Type B pancreatic cell (in vitro differentiated cells): ENCODE results near the gene PRELID3B. TPM values are rescaled to one million over a fixed set of nuclear protein-coding genes. Genes with fewer than 3 reads are reported as not detected.

Experiments
- DNase-seq: peaks from one replicate; pipeline ENCODE4 v3.0.0; 2021; ENCODE audit warnings: mixed read lengths; ENCODE audit not compliant: unreplicated experiment; ENCODE audit errors: extremely low spot score
- H3K27ac Mint-ChIP-seq: 2 replicates; pipeline ENCODE4 v1.8.0; 2021; ENCODE audit warnings: mild to moderate bottlenecking, mixed read lengths
- H3K27me3 Mint-ChIP-seq: 2 replicates; pipeline ENCODE4 v1.8.0; 2021; ENCODE audit warnings: mixed read lengths
- H3K36me3 Mint-ChIP-seq: 2 replicates; pipeline ENCODE4 v1.8.0; 2021; ENCODE audit warnings: mixed read lengths
- H3K4me1 Mint-ChIP-seq: one replicate; pipeline ENCODE4 v1.8.0; 2021; ENCODE audit warnings: mixed read lengths; ENCODE audit not compliant: unreplicated experiment
- H3K4me3 Mint-ChIP-seq: 2 replicates; pipeline ENCODE4 v1.8.0; 2021; ENCODE audit warnings: mild to moderate bottlenecking, mixed read lengths
- H3K9me3 Mint-ChIP-seq: 2 replicates; pipeline ENCODE4 v1.8.0; 2021; ENCODE audit warnings: mixed read lengths
- long read RNA-seq: library from polyadenylated mRNA; unstranded; transcript quantifications from one replicate; pipeline ENCODE4 v2.0.0, GENCODE V29; 2020
- total RNA-seq: library from RNA; stranded (reverse); gene quantifications from 2 replicates; pipeline ENCODE4 v1.2.1, GENCODE V29; 2021; ENCODE audit warnings: low replicate concordance
- TF ChIP-seq, protein P1 (sequence below): fragments of 200-600 bp; sonication (generic); conservative IDR thresholded peaks from 2 replicates; pipeline ENCODE4 v1.5.0; 2021; ENCODE audit warnings: antibody characterized with exemption, mild to moderate bottlenecking

The PRELID3B gene
- total RNA-seq: 45.9 and 54.9 TPM in 2 replicates
- long read RNA-seq, transcript PRELID3B-201 (6 exons, 2,626 nt): major isoform, 143 of 168 reads
- long read RNA-seq, transcript PRELID3B-202 (5 exons, 943 nt): minor isoform, 12 of 168 reads
- long read RNA-seq, partial matches to known transcripts: 4 of 168 reads
- long read RNA-seq, other reads (novel, unspliced or antisense): 9 of 168 reads

- H3K9me3 Mint-ChIP-seq: no peaks in the 10 kb centered on the region
- DNase-seq: no peak
- peak within 1 kb of the TSS; percentile 82 for H3K27ac Mint-ChIP-seq
- peaks cover 8% of the 10 kb centered on the region for H3K36me3 Mint-ChIP-seq
- H3K27me3 Mint-ChIP-seq: no peaks in the 10 kb centered on the region
- peak within 1 kb of the TSS; percentile 89 for H3K4me3 Mint-ChIP-seq
- H3K4me1 Mint-ChIP-seq: peaks cover 21% of the 10 kb centered on the region
- TF ChIP-seq, protein P1, sequence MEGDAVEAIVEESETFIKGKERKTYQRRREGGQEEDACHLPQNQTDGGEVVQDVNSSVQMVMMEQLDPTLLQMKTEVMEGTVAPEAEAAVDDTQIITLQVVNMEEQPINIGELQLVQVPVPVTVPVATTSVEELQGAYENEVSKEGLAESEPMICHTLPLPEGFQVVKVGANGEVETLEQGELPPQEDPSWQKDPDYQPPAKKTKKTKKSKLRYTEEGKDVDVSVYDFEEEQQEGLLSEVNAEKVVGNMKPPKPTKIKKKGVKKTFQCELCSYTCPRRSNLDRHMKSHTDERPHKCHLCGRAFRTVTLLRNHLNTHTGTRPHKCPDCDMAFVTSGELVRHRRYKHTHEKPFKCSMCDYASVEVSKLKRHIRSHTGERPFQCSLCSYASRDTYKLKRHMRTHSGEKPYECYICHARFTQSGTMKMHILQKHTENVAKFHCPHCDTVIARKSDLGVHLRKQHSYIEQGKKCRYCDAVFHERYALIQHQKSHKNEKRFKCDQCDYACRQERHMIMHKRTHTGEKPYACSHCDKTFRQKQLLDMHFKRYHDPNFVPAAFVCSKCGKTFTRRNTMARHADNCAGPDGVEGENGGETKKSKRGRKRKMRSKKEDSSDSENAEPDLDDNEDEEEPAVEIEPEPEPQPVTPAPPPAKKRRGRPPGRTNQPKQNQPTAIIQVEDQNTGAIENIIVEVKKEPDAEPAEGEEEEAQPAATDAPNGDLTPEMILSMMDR: peak; percentile 19
Measured at GRCh38 chr20:59042151-59042795, at the start of gene PRELID3B. TSS of gene PRELID3B (minus strand) at chr20:59042786. CDS start at chr20:59042730, 56 bp downstream.

DNA sequence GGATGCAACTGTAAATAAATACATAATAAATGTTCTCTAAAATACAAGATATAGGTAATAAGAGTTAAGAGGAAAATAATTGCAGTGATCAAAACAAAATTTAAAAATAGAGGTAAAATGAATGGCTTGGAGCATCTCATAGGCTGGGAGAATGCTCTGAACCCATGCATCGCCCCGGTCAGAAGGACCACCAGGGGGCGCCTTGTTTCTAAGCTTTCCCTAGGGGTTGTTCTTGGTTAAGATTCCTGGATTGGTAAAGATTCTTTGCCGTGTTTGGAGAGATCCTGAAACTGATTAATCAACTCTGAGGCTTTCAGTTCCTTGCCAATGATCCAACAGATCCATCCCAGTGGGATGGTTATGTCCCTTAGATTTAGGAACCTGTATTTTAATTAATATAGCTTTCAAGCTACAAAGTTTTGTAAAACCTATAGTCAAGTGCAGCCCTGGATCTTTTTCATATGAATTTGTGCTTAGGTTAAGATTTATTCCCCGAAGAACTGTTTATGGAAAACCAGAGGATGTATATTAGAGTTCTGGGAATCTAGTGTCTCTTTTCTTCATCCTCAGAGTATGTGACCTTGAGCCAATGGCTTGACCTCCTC is 45.3 kb upstream of the PRELID3B start:
- H3K4me3 Mint-ChIP-seq: no peak overlapping the region
- no peak overlapping the region for H3K27ac Mint-ChIP-seq

DNA sequence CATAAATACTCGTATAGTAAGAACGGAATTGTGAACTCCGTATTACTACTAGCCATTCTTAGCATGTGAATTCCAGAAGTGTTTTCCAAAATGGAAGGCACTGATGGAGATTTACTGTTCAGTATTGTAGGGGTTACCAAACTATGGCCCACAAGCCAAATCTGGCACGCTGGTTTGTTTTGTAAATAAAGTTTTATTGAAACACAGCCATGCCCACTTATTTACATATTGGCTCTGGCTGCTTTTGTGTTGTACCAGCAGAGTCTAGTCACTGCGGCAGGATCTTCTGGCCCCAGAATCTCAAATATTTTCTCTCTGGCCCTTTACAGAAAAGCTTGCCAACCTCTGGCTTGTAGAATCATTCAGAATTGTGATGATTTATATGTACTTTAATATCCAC is 44.3 kb upstream of the PRELID3B start:
- H3K4me1 Mint-ChIP-seq: no peaks in the 10 kb centered on the region
- no peak overlapping the region for H3K27ac Mint-ChIP-seq
- TF ChIP-seq, protein P1: no peak
- H3K9me3 Mint-ChIP-seq: no peaks in the 10 kb centered on the region
- no peaks in the 10 kb centered on the region for H3K27me3 Mint-ChIP-seq
- no peak for DNase-seq
- H3K4me3 Mint-ChIP-seq: no peak overlapping the region
- H3K36me3 Mint-ChIP-seq: no peaks in the 10 kb centered on the region

More for the DNA sequence above, 45.3 kb upstream of the PRELID3B start:
- Mint-ChIP-seq H3K4me1 (no peaks in the 10 kb centered on the region), H3K36me3 (no peaks in the 10 kb centered on the region), H3K9me3 (no peaks in the 10 kb centered on the region), H3K27me3 (no peaks in the 10 kb centered on the region)
- TF ChIP-seq, protein P1: peak; percentile 96
- DNase-seq: peak; percentile 80

DNA sequence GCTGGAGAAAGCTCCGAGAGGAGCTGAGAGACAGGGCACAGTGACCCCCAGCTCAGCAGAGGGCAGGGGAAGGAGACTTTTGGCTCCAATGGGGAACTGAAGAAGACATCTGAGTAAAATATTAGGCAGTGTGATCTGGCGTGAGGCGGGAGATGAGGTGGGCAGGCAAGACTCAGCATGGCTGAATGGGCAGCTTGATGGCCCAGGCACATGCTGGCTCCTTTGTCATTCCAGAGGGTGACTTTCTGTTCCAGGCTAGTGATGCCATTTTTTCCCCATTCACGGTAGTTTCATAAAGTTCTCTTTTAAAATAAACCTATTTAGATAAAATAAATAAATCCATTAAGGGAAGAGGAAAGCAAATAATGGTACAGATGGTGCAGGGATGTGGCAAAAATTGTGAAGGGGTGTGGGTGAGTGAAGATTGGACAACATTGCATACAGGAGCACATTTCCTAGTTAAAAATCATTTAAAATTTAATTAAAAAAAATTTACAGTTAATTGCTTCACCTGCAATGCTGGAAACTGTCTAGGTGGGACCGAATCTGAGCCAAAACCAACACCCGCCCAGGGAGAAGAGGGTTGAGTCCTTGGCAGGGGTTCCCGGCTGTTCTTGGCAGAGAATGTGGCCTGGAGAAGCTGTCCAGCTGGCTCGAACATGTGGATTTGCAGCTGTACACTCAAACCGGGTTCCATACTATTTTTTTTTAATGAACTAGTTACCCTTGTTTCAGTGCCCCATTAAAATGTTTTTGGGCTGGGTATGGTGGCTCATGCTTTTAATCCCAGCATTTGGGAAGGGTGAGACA is 41.7 kb upstream of the PRELID3B start:
- Mint-ChIP-seq H3K36me3 (no peaks in the 10 kb centered on the region), H3K9me3 (no peaks in the 10 kb centered on the region), H3K4me3 (no peak overlapping the region), H3K27ac (no peak overlapping the region), H3K27me3 (no peaks in the 10 kb centered on the region), H3K4me1 (no peaks in the 10 kb centered on the region)
- TF ChIP-seq, protein P1: no peak
- DNase-seq: no peak

GRCh38 chr20:59082981-59083380 is 40.4 kb upstream of the PRELID3B start:
- DNase-seq: no peak
- Mint-ChIP-seq H3K27me3 (peaks cover 4% of the 10 kb centered on the region), H3K9me3 (no peaks in the 10 kb centered on the region), H3K27ac (no peak overlapping the region), H3K4me3 (no peak overlapping the region), H3K36me3 (no peaks in the 10 kb centered on the region), H3K4me1 (no peaks in the 10 kb centered on the region)
- TF ChIP-seq, protein P1: no peak
